Fibroblast of skin of back (primary cell): ENCODE measurements around the gene ERAP2.
A peak's percentile ranks its signal among the peaks of the same experiment; 100 is the strongest.

Experiments
- DNase-seq: peaks from one replicate; pipeline ENCODE4 v3.0.0-alpha.2; 2013

ERAP2 gene

GRCh38 chr5:96966801-96967200 is 90.5 kb downstream of the ERAP2 start:
- DNase-seq = no peak

GRCh38 chr5:96967400-96967799 is 91.1 kb downstream of the ERAP2 start:
- no peak for DNase-seq

- peak; percentile 70 for DNase-seq
These were observed 91.8 kb downstream of the ERAP2 start for GRCh38 chr5:96968074-96968473.

GRCh38 chr5:96968614-96969013 is 92.3 kb downstream of the ERAP2 start:
- DNase-seq = no peak
